ENCODE results near the gene CLCNKA.

Gene CLCNKA

GRCh38 chr1:16063226-16063829 lies 41.5 kb downstream of the CLCNKA start:
- no peak for TF ChIP-seq CTCF (IDR thresholded peaks at IDR 0.05; ENCODE audit: low read depth, low read length, missing control alignments)
- DNase-seq (ENCODE audit: extremely low read depth, low read depth) = no peak
- H3K4me3 ChIP-seq (replicated peaks; ENCODE audit: low read depth, low read length) = no peak overlapping the region

GRCh38 chr1:16063921-16064320 lies 42.1 kb downstream of the CLCNKA start:
- DNase-seq (ENCODE audit: extremely low read depth, low read depth) = no peak
- H3K4me3 ChIP-seq (replicated peaks; ENCODE audit: low read depth, low read length) = no peak overlapping the region
- TF ChIP-seq CTCF (IDR thresholded peaks at IDR 0.05; ENCODE audit: low read depth, low read length, missing control alignments) = no peak

GRCh38 chr1:16064536-16065268 lies 42.9 kb downstream of the CLCNKA start:
- DNase-seq (ENCODE audit: extremely low read depth, low read depth) = no peak
- TF ChIP-seq CTCF (IDR thresholded peaks at IDR 0.05; ENCODE audit: low read depth, low read length, missing control alignments) = no peak
- H3K4me3 ChIP-seq (replicated peaks; ENCODE audit: low read depth, low read length) = no peak overlapping the region

- no peak overlapping the region for H3K4me3 ChIP-seq (replicated peaks; ENCODE audit: low read depth, low read length)
- DNase-seq (ENCODE audit: extremely low read depth, low read depth) = no peak
- no peak for TF ChIP-seq CTCF (IDR thresholded peaks at IDR 0.05; ENCODE audit: low read depth, low read length, missing control alignments)
Measured at GRCh38 chr1:16065269-16065576, 43.4 kb downstream of the CLCNKA start.

GRCh38 chr1:16066245-16066644 lies 44.4 kb downstream of the CLCNKA start:
- TF ChIP-seq CTCF (IDR thresholded peaks at IDR 0.05; ENCODE audit: low read depth, low read length, missing control alignments) = no peak
- no peak for DNase-seq (ENCODE audit: extremely low read depth, low read depth)
- H3K4me3 ChIP-seq (replicated peaks; ENCODE audit: low read depth, low read length) = no peak overlapping the region

- DNase-seq (ENCODE audit: extremely low read depth, low read depth) = no peak
- no peak for TF ChIP-seq CTCF (IDR thresholded peaks at IDR 0.05; ENCODE audit: low read depth, low read length, missing control alignments)
- H3K4me3 ChIP-seq (replicated peaks; ENCODE audit: low read depth, low read length) = no peak overlapping the region
Measured at GRCh38 chr1:16067127-16067768, 45.4 kb downstream of the CLCNKA start.
